GM21447 (cell line): ENCODE data around the gene MCUB.
"Not testable (repeated sequence)": the region's sequence is repeated elsewhere in the genome, so short reads cannot be mapped to it uniquely, and the experiment has no call there.

Experiments used
- ATAC-seq: cut with Tn5 transposase; IDR thresholded peaks from one replicate; pipeline ENCODE4 v1.9.1; 2021; ENCODE audit not compliant: unreplicated experiment

MCUB gene

GRCh38 chr4:109559983-109560686 lies at the start of gene MCUB:
Gene MCUB (plus strand): TSS chr4:109560246. CDS start chr4:109560338, 92 bp downstream.
- ATAC-seq = peak; percentile 84

DNA sequence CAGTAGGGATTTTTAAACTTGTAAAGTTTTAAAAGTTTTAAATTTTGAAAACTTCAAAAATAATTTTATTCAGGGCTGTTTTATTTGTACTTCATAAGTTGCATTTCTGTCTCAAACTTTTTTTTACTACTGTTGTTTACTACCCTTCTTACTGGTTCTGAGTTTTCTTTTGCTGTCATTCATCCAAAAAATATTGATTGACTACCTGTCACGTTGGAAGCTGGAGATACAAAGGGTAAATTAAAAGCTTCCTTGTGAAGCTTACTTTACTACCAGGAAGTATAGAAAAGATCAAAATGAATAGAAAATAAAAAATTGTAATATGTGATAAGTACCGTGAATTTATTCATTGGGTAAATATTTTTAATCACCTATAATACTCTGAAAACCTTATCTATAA lies 49.4 kb upstream of the MCUB start:
- ATAC-seq = no peak

GRCh38 chr4:109511414-109511813 lies 48.6 kb upstream of the MCUB start:
- no peak for ATAC-seq

DNA sequence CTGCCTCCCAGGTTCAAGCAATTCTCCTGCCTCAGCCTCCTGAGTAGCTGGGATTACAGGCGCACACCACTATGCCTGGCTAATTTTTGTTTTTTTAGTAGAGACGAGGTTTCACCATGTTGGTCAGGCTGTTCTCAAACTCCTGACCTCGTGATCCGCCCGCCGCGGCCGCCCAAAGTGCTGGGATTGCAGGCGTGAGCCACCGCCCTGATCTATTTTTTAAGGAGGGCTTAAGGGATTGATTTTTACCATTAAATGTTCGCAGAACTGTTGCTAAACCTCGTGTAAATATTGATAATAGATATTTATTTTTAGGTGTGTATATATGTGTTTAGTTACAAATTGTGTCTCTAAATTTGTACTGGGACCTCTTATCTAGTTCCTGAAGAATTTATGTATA lies 46.7 kb upstream of the MCUB start:
- ATAC-seq = not testable (repeated sequence)

DNA sequence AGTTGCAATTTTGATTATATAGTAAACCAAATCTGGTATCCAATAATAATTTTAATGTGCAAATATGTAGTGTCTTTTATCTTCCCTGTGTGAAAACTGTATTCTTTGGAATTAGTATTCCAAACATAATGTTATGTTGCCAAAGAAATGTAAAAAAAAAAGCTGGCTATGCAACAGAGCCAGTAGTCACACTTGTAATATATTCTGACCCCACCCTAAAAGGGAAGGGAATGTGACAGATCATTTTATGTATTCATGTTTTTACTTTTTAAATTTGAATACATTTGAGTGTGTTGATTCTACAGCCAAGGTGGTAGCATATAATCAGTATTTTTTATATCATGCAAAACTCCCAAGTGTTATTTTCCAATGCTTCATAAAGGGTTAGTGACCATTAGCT lies 27.9 kb upstream of the MCUB start:
- no peak for ATAC-seq

- ATAC-seq = no peak
These were observed 14.6 kb upstream of the MCUB start for GRCh38 chr4:109545401-109545800.

GRCh38 chr4:109547394-109547793 lies 12.7 kb upstream of the MCUB start:
- ATAC-seq = no peak

- ATAC-seq = no peak
These were observed 11.4 kb upstream of the MCUB start for GRCh38 chr4:109548655-109549054.

GRCh38 chr4:109552237-109552636 lies 7.8 kb upstream of the MCUB start:
- ATAC-seq = no peak

- no peak for ATAC-seq
These were observed 6.9 kb upstream of the MCUB start for GRCh38 chr4:109553130-109553529.

GRCh38 chr4:109554971-109555370 lies 5.1 kb upstream of the MCUB start:
- no peak for ATAC-seq

GRCh38 chr4:109557433-109557832 lies 2.6 kb upstream of the MCUB start:
- ATAC-seq = no peak

GRCh38 chr4:109558095-109558494 lies 2.0 kb upstream of the MCUB start:
- ATAC-seq = not testable (repeated sequence)

DNA sequence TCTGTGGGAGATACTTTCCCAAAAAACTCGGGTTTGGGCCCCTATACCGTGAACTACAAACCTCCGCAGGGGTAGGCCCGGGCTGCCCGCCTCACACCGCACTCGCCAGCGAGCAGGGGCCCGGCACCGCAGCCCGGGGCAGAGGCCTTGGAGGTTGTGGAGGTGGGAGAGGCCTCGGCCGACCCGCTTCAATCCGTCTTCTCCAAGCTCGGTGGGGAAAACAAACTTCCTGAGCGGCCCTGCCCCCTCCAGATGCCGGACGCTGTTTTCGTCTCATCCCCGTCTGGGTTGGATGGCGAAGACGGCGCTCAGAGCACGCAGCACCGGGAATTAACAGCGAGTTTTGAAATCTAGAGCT lies 442 bp upstream of the MCUB start:
- ATAC-seq = peak; percentile 27

- peak; percentile 70 for ATAC-seq
These were observed 828 bp downstream of the MCUB start for GRCh38 chr4:109560687-109561461.

DNA sequence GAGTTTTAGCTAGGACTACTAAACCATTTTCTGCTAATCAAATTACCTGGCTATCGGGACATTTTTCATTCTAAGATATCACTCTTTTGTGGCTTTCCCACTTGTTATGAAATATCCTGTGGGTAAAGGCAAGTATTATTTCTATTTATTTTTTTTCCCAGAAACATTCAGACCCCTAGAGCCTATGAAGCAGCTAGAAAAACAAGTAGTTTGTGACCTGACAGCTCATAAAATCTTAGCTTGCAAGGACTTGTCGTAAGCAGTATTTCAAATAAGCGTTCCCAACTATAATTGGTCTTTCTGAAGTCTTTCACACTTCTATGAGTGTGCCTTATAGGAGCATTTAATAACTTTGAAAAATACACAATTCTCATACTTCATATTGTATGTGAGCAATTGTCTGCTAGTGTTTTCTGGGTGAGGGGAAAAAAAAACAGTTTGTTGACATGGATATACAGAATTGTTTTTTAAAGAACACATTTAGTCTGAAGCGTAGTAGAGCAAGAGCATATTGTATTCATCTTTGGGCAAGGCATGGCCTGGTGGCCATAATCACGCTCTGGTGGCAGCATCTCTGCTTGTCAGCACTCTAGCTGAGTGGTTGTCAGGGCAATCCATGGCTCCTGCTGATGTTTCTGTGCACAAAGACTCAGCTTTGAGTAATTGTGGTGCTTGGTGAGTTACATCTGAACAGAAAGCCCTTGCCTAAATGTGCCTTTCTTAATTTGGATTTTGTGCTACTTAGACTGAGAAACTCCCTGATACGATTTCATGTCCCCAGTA lies 2.6 kb downstream of the MCUB start:
- ATAC-seq = no peak

- no peak for ATAC-seq
These were observed 11.4 kb downstream of the MCUB start for GRCh38 chr4:109571494-109571893.

DNA sequence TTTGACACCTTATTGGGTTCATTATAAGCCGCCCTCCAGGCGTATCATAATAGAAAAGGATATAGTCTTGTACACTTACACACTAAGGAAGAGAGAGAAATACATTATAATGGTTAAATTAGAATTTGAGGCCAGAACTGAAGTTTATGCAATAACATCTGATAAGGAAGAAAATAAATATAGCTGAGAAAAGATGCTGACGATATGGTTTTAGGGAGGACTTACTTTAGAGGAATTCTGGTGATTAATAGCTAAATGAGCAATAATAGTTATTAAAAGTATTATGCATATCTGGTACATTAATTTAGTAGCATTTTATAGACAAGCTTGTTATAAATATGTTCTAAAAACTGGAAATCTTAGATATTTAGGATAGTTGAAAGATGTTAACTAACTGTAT lies 12.1 kb downstream of the MCUB start:
- ATAC-seq = no peak

- no peak for ATAC-seq
These were observed 14.4 kb downstream of the MCUB start for GRCh38 chr4:109574443-109574850.

- ATAC-seq = no peak
These were observed 15.1 kb downstream of the MCUB start for GRCh38 chr4:109574931-109575804.

DNA sequence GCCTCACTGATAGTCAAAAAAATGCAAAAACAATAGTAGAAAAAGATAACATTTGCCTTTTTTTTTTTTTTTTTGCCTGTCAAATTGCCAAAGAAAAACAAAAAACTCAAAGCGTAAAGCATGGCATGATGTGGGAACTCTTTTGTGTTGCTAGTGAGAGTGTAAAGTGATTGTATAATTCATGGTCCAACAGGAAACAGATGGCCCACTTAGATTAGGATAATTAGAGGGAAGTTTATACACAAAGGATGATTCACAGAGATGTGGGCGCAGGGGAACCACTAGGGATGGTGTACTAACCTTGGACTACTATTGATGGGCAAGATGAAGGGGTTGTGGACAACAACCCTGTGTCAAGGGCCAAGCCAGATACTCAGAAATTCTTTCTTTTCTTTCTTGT lies 16.4 kb downstream of the MCUB start:
- ATAC-seq = no peak
